Left forelimb (tissue), 1 donor: Measurements from ENCODE around the gene RECK.
"Not testable (repeated sequence)": the region's sequence is repeated elsewhere in the genome, so short reads cannot be mapped to it uniquely, and the experiment has no call there.

Experiments used
- DNase-seq: peaks from one replicate; pipeline ENCODE4 v3.0.0-alpha.2; 2018; ENCODE audit warnings: low spot score

RECK gene

DNA sequence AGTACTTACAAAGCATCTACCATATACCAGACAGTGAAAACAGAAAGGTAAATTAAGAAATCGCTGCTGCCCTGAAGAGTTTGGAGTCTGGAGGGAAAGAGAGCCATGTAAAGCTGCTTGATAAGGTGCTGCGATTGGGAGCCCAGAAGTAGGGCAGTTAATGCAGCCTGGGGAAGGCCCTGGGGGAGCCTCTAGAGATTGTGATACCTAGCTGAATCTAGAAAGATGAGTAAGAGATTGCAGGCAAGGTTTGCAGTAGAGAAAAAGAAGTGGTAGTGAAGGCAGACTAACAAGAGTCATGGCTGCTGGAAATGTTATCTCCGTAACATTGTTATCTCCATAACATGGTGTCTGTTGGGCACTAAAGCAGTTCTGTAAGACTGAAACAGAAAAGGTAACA, 75.8 kb downstream of the RECK start:
- DNase-seq: no peak

DNA sequence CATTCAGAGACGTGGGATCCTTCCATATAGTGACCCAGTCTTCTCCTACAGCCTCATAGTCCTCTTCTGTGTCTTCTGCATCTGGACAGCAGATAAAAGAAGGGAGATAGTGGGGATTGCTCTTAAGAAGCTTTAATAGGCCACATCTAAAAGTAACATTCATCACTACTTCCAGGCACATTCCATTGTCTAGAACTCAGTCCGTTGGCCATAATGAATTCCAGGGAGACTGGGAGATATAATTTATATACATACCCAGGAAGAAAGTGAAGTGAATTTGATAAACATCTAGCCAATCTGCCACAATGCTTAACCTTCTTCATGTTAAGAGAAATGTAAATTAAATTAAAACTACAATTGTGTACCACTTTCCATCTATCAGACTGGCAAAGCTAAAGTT, 77.3 kb downstream of the RECK start:
- DNase-seq: no peak

DNA sequence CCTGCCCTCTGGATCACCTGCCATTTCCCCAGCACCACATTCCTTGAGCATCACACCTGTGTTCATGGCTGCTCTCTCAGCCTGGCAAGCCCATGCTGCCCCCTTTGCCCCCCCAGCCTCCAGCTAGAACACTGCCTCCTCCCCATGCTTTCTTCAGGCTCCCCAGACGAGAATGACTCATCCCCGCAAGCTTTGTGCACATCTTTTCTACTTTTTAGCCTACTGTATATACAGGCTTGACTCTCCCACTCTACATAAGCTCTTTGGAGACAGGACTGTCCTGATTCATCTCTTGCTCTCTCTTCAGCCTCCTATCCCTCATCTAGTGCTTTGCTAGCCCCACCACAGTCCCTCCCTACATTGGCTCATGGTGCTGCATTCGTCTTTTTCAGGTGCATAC, 79.9 kb downstream of the RECK start:
- no peak for DNase-seq

DNA sequence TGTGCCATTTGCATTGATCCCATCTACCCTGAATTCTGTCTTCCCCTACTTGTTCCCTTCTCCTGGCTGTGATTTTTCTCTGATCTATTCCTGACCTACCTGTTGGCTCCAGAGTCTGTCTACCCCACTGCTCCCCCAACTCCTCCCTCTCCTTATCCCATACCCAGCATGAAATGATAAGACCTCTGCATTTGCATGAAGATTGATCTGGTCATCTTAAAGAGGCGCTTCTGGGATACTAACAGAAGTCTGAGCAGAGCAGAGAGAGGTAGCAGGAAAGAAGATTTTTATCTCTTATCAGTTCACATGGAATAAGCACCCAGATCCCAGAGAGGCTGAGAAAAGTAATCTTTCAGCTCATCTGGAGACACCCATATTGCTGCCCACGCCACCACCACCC, 81.5 kb downstream of the RECK start:
- no peak for DNase-seq

DNA sequence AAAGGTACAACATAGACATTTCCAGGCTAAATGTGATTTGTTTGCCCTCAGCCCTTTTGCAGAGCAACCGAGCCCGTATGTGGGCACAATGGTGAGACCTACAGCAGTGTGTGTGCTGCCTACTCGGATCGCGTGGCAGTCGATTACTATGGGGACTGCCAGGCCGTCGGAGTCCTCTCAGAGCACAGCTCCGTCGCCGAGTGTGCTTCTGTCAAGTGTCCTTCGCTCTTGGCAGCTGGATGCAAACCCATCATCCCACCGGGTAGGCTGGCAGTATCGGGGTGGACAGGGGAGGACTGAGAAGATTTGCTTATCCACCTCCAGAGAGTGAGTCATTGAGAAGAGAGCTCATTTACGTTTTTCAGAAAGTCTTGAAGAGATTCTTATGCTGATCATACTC, 82.0 kb downstream of the RECK start:
- no peak for DNase-seq

DNA sequence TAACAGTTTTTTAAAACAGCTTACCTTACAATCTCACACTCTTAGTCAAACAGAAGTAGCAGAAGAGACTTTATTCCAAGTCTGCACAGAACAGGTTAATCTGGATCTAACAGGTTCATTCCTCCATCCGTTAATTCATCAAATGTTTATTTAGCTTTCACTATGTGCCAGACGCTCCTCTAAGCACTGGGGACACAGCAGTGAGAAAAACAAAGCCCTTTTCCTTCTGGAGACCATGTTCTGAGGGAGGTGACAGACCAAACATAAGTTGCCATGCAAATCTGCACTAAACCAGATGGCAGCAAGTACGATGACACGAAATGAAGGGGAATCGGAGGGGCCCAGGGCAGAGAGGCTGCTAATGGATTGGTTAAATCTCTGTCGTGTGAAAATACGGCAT, 82.8 kb downstream of the RECK start:
- DNase-seq: no peak

DNA sequence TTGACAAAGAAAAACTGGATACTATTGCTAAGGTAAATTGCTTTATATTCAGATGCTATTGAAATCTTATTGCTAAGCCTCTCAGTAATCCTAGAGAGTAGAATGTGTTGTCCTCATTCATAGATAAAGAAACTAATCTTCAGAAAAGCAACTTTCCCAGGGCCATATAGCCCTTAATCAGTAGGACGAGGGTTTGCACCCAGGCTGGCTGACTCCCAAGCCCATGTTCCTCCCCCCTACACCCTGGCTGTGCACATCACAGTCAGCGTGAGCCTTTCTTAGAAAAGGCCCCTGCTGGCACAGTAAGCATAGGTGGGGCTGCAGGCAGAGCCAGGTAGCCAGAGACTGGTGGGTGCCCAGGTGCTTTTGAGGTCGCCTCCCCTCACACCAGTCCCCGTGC, 84.0 kb downstream of the RECK start:
- no peak for DNase-seq

DNA sequence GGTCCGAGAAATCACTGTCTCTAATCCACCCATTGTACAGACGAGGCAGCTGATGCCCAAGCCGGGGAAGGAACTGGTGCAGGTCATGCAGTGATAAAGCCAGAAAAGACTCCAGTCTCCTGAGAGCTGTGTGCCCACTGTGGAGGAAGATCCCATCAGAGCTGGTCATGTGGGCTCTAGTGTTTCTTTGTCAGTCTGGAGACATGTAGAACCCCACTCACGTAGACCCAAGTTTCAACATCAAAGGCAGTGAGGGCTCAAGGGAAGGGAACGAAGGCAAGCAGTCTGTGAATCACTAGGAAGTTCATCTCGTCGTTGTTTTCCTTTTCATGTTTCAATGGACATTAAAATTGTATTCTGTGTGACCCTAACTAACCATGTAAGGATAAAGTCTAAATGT, 85.3 kb downstream of the RECK start:
- DNase-seq: no peak

DNA sequence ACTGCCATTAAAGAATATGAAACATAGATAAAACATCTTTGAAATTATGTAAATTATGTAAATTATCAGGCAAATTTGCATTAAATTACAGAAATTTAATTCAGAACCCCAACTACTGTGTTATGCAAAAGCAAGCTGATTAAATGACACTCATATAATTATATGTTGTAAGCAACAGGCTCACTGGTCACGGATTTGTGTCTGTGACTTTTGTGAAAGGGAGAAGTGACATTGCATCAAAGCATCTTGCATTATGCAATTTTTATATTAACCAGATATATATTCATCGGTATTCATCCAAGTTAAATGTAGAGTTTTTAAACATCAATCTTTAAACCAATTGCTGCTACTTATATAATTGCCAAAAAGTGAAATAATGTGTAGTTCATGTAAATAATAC, 86.8 kb downstream of the RECK start:
- DNase-seq: no peak

DNA sequence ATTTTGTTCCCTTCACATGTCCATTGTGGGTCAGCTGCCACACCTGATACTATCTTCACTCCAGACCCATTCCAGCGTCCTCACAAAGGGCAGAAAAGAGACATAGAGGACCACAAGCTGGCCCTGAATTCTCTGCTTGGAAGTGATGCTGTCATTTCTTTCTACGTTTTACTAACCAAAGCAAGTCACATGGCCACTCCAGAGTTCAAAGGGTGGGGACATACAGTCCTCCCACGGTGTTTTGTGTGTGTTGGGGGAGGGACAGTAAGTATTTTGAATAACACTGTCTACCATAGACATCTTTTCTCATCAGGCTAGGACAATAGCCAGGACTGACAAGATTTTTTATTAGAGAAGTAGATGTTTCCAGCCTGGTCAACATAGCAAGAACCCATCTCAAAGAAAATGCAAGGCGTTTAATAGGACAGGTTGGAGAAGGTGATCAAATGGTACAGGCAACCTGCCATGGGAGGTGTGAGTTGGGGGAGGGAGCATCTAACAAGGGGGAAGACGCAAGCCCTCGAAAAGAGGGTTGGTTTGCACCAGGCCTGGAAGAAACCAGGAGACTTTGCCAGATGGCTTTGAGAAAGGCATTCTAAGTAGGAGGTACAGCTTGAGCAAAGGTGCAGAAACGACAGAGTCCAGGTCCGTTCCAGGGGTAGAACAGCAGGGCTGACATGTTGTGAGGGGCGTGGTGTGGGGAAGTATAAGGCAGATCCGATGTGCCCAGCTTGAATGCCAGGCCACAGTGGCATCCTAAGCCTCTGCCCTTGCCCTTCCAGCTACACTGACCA, 88.5 kb downstream of the RECK start:
- DNase-seq: no peak

DNA sequence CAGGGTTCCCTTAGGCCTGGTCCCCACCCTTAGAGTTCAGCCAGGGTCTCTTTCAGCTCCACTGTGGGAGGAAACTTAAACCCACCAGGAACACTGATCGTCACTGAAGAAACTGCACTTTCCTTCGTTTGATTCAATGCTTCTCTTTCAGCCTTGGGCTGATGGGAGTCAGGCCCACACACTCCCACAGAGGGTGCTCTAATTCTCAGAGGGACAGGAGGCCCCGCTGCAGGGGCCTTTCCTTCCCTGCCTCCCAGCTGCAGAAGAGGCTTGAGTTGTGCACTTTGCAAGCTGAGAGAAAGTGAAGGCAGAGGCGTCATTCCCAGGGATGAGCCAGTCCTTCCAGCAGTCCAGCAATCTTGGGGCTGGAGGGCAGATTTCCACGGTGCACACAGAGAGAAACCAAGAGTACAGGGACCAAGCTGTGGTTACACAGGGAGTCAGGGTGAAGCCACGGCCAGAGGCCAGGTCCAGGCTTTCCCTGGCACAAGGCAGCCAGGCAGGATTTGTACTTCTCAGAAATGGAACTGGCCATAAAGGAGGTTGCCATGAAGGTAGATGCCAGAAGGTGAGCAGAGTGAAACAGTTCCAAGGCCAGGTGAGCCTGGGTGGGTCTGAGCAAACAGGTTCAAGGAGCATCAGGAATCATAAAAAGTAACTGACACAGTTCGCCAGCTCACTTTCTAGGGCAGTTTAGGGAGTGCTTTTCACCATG, 89.5 kb downstream of the RECK start:
- no peak for DNase-seq

DNA sequence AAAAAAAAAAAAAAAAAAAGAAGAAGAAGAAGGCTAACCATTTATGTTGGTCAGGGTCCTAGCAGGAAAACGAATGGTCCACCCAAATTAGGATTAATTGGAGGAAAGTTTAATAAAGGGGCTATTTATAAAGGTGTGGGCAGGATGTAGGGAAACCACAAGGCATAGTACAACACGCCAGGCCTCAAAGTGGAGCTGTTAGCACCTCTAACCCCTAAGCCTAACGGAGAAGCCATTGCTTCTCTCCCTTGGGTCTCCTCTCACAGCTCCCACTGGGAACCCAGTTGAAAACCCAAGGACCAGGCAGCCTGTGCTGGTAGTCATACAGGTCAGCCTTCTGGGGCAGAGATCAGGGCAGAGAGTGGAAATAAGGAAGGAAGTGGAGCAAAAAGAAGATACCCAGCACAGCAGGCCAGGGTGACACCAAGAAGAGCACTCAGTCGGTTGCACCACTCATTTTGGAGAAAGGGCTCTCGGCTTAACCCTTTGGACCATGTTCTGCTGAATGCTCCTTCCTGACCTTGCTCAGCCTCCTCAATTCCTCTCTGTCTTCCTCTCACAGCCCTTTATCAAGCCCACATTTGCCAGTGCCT, 91.0 kb downstream of the RECK start:
- DNase-seq: no peak

DNA sequence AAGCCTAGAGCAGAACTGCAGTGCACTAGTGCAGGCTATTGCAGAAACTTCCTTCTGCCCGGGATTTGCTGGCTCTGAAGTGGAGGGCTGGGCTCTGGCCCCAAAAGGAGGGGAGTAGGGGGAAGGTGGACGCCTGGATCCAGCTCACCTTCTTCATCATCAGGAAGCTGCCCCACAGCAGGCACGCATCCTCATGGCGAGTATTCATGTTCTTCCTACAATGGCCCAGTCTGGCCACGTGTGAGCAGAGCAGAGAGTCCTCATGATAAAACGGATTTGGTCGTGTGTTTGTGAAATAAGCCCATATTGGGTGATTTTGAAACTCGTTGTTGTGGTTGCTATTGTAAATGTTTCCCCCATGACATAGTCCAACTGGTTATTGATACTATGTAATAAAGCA, 91.6 kb downstream of the RECK start:
- no peak for DNase-seq

DNA sequence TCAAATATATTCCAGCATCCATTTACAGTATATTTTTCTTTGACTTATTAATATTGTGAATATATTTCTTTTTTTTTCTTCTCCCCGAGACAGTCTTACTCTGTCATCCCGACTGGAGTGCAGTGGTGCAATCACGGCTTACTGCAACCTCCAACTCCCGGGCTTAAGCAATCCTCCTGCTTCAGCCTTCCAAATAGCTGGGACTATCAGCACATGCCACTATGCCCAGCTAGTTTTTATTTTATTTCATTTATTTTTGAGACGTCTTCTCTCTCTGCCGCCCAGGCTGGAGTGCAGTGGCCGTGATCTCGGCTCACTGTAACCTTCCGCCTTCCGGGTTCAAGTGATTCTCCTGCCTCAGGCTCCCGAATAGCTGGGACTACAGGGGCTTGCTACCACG, 92.4 kb downstream of the RECK start:
- no peak for DNase-seq

DNA sequence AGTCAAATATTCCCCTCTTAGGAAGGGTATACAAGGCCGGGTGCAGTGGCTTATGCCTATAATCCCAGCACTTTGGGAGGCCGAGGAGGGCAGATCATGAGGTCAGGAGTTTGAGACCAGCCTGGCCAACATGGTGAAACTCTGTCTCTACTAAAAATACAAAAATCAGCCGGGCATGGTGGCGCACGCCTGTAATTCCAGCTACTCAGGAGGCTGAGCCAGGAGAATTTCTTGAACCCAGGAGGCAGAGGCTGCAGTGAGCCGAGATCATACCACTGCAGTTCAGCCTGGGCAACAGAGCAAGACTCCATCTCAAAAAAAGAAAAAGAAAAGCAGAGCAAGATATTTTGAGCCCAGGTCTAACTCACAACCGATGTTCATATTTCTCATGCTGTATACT, 95.0 kb downstream of the RECK start:
- not testable (repeated sequence) for DNase-seq

DNA sequence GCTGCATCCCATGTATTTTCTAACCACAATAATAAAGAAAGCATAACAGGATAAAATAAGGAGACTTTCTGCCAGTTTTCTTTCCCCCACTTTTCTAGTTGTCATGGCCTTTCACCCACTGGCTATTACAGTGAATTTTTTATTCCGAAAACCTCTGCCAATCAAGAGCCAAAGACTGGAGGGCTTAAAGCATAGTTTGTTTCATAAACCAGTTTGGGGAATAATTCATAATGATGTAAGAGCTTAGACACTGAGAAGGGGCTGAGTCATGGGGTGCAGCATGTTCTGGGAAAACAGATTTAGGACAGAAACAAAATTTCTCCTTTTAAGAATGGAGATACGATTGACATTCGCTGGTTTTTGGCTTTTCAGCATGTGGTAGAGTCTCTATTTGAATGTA, 95.4 kb downstream of the RECK start:
- DNase-seq: no peak

DNA sequence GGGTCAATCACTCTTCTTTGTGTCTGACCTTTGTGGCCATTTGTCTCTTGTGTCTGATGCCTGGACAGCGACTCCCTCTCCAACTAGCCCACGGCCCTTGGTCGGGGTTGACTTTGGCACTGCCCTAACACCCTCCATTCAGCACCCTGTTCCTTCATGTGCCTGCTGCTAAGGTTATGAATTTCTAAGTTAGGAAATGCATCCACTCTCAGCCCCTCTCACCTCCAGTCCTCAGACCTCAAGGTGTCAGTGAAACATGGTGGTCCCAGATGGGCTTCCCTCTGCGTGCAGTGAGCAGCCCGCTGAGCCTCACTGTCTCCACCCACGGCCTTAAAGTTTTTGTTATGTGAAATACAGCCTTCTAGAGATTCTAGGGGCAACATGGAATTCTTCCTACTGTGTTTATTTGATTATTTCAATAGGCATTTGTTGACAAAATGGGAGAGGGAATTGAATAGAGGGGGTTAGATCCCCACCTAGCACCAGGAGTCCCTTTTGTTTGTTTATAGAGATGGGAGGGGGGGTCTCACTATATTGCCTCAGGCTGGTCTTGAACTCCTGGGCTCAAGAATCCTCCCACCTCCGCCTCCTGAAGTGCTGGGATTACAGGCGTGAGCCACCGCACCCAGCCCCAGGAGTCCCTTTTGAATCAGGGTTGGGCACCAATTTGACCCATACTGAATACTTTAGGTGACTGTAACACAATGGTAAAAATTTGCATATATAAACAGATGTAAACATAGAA, 98.2 kb downstream of the RECK start:
- DNase-seq: peak; percentile 14

DNA sequence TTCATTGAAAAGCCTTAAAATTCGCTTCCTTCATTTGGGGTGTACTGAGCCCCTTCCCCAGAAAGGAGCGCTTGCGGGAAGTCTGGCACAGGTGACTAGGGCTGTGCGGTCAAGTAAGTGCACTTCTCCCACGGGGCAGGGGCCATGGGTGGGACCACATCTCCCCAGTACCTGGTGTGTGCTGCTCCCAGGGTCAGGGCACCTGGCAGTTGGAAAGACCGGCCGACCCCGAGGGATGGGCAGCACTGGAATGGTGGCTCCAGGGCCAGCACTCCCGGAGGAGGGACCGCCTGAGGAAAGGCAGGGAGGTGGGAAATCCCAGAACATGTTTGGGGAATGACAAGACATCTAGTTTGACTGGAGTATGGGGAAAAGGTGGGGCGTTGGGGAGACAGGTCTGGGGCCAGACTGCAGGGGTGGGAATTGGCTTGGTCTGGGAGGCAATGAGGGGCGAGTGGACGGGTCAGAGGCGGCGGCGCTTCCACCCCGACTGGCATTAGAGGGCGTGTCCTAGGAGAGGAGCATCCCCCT, 99.1 kb downstream of the RECK start:
- no peak for DNase-seq

DNA sequence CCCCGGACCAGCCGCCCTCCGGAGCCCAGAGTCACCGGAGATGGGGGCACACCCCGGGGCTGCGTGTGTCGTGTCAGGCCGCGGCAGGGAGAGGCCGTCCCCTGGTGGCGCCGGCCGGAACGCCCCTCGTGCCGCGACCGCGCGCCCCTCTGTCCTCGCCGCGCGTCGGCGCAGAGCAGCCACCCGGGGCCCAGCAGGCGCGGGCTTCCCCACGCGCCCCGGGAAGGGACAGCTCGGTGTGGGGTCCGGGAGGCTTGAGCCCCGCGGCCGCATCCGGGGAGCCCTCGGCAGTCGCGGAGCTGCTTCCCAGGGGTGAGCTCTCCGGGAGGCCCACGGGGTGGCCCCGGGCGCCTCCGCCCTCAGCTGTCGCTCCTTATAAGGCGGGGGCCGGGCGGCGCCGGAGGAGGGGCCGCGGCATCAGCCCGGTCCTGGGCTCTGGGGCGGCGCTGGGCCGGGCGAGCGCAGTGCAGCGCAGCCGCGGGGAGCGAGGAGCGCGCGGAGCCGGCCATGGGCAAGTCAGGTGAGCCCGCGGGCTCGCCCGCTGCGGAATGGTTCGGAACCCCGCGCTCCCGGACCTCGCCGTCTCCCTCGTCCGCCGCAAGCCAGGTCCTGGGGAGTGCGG, 99.7 kb downstream of the RECK start, which contains the start of gene GLIPR2:
Gene GLIPR2, plus strand, starts transcription at position 462 of the 622 bp plus-strand sequence. Its CDS starts 46 bp downstream, at position 508.
- peak; percentile 83 for DNase-seq

DNA sequence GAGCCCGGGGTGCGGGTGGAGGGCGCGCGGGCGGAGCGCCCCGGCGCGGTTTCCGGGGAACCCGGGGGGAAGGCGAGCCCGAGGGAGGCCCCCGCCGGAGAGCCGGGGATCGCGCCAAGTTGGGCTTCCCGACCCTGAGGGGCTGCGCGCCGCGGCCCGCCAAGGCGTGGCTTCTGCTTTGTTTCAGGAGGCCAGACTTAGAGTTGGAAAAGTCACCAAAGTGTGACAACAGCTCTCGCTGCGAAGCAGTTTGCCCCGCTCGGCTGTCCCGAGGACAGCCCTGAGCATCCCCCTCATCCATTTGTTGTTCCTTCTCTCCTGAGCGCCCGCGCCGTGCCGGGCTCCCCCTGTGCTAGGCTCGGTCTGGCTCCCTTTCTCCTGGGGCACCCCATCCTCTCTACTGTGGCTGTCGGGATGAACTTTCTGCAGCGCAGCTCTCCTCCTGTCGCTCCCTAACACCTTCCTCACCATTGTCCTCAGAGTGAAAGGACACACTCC, 100.2 kb downstream of the RECK start:
- DNase-seq: no peak

DNA sequence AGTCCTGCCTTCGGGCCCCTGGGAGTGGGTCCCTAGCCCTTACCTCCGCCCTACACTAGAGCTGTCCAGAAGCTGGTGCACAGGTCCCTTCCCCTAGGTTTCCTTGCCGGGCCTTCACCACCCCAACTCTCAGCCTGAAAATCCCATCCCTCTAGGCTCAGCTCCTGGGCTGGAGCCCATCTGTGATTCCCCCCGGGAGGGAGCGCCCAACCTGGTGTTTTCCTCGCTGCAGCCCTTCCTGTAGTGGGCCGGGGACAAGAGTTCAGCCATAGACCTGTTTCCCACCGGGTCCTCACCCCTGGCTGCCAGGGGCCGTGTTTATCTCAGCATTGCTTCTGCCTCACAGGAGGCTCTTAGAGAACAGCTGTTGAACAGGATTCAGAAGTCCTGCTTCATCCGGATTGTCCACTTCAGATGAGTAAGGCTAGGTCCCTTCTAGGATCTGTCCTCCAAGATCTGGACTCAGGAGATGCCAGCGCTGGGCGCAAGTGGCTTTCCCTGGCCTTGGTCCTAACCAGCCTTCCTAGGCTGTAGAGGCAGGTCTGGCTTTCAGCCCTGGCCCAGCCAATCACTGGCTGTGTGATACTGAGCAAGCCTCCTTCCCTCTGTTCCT, 100.8 kb downstream of the RECK start:
- peak; percentile 77 for DNase-seq
